Stimulated activated CD4-positive, alpha-beta T cell treated with anti-CD3 and anti-CD28 coated beads, Interleukin-2, amount 100 ng/mL, for 48 hours (primary cell): ENCODE results near the gene MANEA.
A peak's percentile ranks its signal among the peaks of the same experiment; 100 is the strongest.
"Not testable (repeated sequence)": the region's sequence is repeated elsewhere in the genome, so short reads cannot be mapped to it uniquely, and the experiment has no call there.

Experiments
- DNase-seq, 2 donors: peaks; one replicate each; pipeline ENCODE4 v3.0.0-alpha.2; 2020

Gene MANEA

GRCh38 chr6:95577304-95578105 is at the start of gene MANEA:
TSS of gene MANEA (plus strand) at chr6:95577535. CDS start at chr6:95586440, 8,905 bp downstream.
- DNase-seq: peak; percentile 63 to 69

- no peak for DNase-seq
These were observed 47.6 kb upstream of the MANEA start for GRCh38 chr6:95529762-95530161.

GRCh38 chr6:95530176-95530819 is 47.0 kb upstream of the MANEA start:
- DNase-seq: no peak

- no peak for DNase-seq
These were observed 33.5 kb upstream of the MANEA start for GRCh38 chr6:95543798-95544197.

GRCh38 chr6:95544517-95545225 is 32.7 kb upstream of the MANEA start:
- no peak for DNase-seq

GRCh38 chr6:95545226-95545625 is 32.1 kb upstream of the MANEA start:
- DNase-seq: no peak

GRCh38 chr6:95545686-95546085 is 31.6 kb upstream of the MANEA start:
- no peak for DNase-seq

GRCh38 chr6:95546148-95546547 is 31.2 kb upstream of the MANEA start:
- no peak for DNase-seq

GRCh38 chr6:95547043-95547442 is 30.3 kb upstream of the MANEA start:
- DNase-seq: no peak

- DNase-seq: no peak
These were observed 29.0 kb upstream of the MANEA start for GRCh38 chr6:95548188-95548786.

- no peak for DNase-seq
These were observed 25.5 kb upstream of the MANEA start for GRCh38 chr6:95551678-95552324.

- no peak for DNase-seq
These were observed 23.5 kb upstream of the MANEA start for GRCh38 chr6:95553880-95554279.

- not testable (repeated sequence) for DNase-seq
These were observed 16.4 kb upstream of the MANEA start for GRCh38 chr6:95560956-95561355.

- no peak for DNase-seq
These were observed 7.8 kb upstream of the MANEA start for GRCh38 chr6:95569560-95569959.

GRCh38 chr6:95572098-95572497 is 5.2 kb upstream of the MANEA start:
- DNase-seq: no peak

- no peak for DNase-seq
These were observed 2.5 kb upstream of the MANEA start for GRCh38 chr6:95574811-95575210.

- DNase-seq: no peak
These were observed 927 bp upstream of the MANEA start for GRCh38 chr6:95576218-95576997.

GRCh38 chr6:95576998-95577303 is 384 bp upstream of the MANEA start:
- DNase-seq: no peak

- DNase-seq: peak in 1 of 2 donors; percentile 17
These were observed 723 bp downstream of the MANEA start for GRCh38 chr6:95578106-95578410.

- no peak for DNase-seq
These were observed 3.7 kb downstream of the MANEA start for GRCh38 chr6:95581073-95581472.

- not testable (repeated sequence) for DNase-seq
These were observed 6.9 kb downstream of the MANEA start for GRCh38 chr6:95584226-95584625.

GRCh38 chr6:95587989-95588388 is 10.7 kb downstream of the MANEA start:
- DNase-seq: no peak
